ENCODE measurements around the gene HRH1.
"Not testable (repeated sequence)": the region's sequence is repeated elsewhere in the genome, so short reads cannot be mapped to it uniquely, and the experiment has no call there.

HRH1 gene

GRCh38 chr3:11211531-11212298 lies 57.4 kb downstream of the HRH1 start:
- no peak for DNase-seq (ENCODE audit: low read depth)
- no peak overlapping the region for H3K4me3 ChIP-seq (ENCODE audit: low read depth, low read length)
- in situ Hi-C loops (cut with HindIII; ENCODE audit: low sequenced_read_pairs), result loop anchor here (5.0 kb wide), 1 partner anchor 69 kb away; no protein-coding TSS in a partner anchor
- TF ChIP-seq CTCF (IDR thresholded peaks at IDR 0.05; ENCODE audit: low read depth, low read length, missing control alignments), result peak; percentile 31

GRCh38 chr3:11212299-11212608 lies 58.0 kb downstream of the HRH1 start:
- in situ Hi-C loops (cut with HindIII; ENCODE audit: low sequenced_read_pairs), result loop anchor here (5.0 kb wide), 1 partner anchor 70 kb away; no protein-coding TSS in a partner anchor
- no peak overlapping the region for H3K4me3 ChIP-seq (ENCODE audit: low read depth, low read length)
- DNase-seq (ENCODE audit: low read depth), result no peak
- TF ChIP-seq CTCF (IDR thresholded peaks at IDR 0.05; ENCODE audit: low read depth, low read length, missing control alignments), result no peak

GRCh38 chr3:11212784-11213183 lies 58.5 kb downstream of the HRH1 start:
- no peak overlapping the region for H3K4me3 ChIP-seq (ENCODE audit: low read depth, low read length)
- DNase-seq (ENCODE audit: low read depth), result no peak
- TF ChIP-seq CTCF (IDR thresholded peaks at IDR 0.05; ENCODE audit: low read depth, low read length, missing control alignments), result no peak
- in situ Hi-C loops (cut with HindIII; ENCODE audit: low sequenced_read_pairs), result loop anchor here (5.0 kb wide), 1 partner anchor 70 kb away; no protein-coding TSS in a partner anchor

GRCh38 chr3:11213810-11214450 lies 59.6 kb downstream of the HRH1 start:
- no peak for DNase-seq (ENCODE audit: low read depth)
- TF ChIP-seq CTCF (IDR thresholded peaks at IDR 0.05; ENCODE audit: low read depth, low read length, missing control alignments), result no peak
- in situ Hi-C loops (cut with HindIII; ENCODE audit: low sequenced_read_pairs), result loop anchor here (5.0 kb wide), 1 partner anchor 72 kb away; no protein-coding TSS in a partner anchor
- no peak overlapping the region for H3K4me3 ChIP-seq (ENCODE audit: low read depth, low read length)

GRCh38 chr3:11214451-11214978 lies 60.2 kb downstream of the HRH1 start:
- TF ChIP-seq CTCF (IDR thresholded peaks at IDR 0.05; ENCODE audit: low read depth, low read length, missing control alignments), result no peak
- H3K4me3 ChIP-seq (ENCODE audit: low read depth, low read length), result no peak overlapping the region
- in situ Hi-C loops (cut with HindIII; ENCODE audit: low sequenced_read_pairs), result loop anchor here (5.0 kb wide), 1 partner anchor 72 kb away; no protein-coding TSS in a partner anchor
- no peak for DNase-seq (ENCODE audit: low read depth)

GRCh38 chr3:11217370-11217769 lies 63.1 kb downstream of the HRH1 start:
- DNase-seq (ENCODE audit: low read depth); H3K4me3 ChIP-seq (ENCODE audit: low read depth, low read length); in situ Hi-C loops (cut with HindIII; ENCODE audit: low sequenced_read_pairs): not testable (repeated sequence)

GRCh38 chr3:11220230-11220629 lies 65.9 kb downstream of the HRH1 start:
- no peak overlapping the region for H3K4me3 ChIP-seq (ENCODE audit: low read depth, low read length)
- no peak for DNase-seq (ENCODE audit: low read depth)
- no peak for TF ChIP-seq CTCF (IDR thresholded peaks at IDR 0.05; ENCODE audit: low read depth, low read length, missing control alignments)
- in situ Hi-C loops (cut with HindIII; ENCODE audit: low sequenced_read_pairs), result no loop called here
